ENCODE measurements around the gene PCTP.

Gene PCTP

DNA sequence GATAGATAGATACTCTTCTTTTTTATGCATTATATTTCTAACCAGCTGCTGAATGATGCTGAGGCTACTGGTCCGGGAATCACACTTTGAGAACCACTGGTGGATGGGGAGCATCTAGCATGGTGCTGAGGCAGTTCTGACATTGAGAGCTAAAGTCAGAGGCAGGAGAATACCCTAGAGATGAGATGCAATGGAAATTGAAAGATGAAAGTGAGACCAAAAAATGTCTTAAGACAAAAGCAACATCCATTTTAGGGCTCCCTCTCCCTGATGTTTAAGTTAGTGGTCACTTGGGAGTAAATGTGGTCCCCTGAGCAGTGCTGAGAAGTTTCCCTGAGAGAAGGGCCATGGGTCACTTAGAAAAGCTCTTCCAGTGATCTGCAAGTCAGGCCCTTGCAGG lies 6.8 kb downstream of the PCTP start:
- DNase-seq (ENCODE audit: low spot score), result no peak

DNA sequence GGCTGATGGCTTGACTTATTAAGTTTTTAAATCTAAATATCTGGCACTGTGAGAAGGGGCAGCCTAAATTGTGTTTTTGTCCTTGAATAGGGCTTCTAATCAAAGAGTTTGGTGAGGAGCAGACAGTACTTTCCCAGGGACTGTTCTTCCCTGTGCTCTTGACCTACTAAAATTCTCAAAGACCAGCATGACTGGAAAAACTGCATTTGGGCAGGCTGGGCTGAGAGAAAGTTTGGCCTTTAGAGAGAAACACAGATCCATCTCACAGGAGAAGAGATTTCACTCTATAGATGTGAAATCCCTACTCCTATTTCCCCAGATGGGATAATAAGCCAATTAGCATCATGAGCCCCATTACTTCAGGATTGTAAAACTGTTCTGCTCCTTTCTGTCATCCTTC lies 7.3 kb downstream of the PCTP start:
- DNase-seq (ENCODE audit: low spot score), result no peak

- no peak for DNase-seq (ENCODE audit: low spot score)
Measured at GRCh38 chr17:55760643-55761355, 9.9 kb downstream of the PCTP start.

DNA sequence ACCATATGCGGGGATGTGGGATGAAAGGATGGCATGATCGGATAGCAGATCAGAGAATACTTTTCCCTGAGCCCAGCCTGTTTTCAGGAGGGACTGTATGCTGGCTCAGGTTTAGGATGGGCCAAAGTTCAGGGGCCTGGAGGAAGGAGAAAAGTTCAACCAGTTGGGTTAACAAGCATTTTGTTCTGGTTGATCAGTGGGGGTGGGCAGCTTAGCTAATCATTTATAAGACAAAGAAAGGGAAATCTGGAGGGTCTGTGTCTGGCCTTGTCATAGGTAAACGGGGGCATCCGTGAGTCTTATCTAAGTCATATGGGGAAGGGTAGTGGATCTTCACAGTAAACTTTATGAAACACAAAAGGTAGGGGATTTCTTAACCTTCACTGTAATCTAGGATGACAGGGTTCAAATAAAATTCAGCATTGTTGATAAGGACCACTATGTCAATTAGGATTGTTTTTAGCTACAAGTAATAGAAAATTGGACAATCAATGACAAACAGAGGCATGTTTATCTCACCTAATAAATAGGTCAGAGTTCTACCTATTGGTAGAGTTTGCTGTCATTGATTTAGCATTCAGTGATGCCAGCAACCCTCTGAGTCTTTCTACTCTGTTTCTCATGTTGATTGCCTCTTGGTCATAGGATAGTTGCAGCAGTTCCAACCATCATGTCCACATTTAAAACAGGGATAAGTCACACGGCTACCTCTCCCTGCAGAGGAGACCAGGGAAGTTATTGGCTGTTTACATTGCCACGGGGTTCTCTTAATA lies 11.4 kb downstream of the PCTP start:
- no peak for DNase-seq (ENCODE audit: low spot score)

DNA sequence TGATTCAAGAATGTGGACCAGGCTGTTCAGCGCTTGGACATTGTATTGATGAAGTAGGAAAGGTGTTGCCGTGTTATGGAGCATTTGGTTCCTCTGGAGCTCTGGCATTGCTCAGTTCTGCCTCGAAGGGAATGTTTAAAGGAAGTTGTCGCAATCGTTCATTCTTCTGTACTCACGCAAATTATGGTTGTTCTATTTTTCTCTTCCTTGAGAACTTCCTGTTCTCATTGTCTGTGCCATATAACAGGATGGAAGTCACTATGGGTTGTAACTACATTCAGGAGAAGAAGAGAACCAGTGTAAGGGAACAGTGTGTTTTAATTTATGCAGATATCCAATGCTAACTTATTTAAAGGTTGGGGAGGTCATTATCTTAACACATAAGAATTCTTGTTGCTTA lies 13.0 kb downstream of the PCTP start:
- DNase-seq (ENCODE audit: low spot score), result peak; percentile 37

DNA sequence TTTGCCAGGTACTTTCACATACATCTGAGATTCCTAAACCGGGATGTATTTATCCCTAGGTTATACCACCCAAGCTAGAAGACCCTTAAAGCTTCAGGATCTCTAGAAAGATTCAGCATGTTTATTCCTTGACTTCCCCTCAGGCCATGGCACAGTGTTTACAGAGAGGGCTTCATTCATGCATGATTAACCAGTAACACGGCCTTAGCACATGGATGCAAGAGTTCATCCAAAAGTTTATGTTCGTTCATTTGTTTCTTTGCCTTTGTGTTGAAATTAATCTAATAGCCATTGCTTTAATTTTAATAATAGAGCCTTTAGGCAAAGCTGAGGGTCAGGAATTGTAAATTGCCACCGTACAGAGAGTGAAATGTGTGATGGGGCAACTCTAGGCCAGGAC lies 13.8 kb downstream of the PCTP start:
- DNase-seq (ENCODE audit: low spot score), result no peak

DNA sequence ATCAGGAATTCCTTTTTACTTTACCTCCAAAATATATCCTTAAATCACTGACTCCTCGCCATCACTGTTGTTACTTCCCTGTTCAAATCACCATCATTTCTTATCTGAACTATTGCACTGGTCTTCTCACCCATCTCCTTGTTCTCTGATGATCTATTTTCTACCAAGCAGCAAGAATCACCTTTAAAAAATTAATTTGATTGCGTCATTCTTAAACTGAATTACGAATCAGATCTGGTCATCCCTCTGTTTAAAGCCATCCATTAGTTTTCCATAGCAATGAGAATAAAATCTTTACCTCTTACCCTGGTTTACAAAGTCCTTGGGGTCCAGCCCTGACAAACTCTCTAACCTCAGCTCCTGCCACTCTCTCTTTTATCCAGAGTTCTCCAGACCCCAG lies 14.6 kb downstream of the PCTP start:
- DNase-seq (ENCODE audit: low spot score), result no peak

- DNase-seq (ENCODE audit: low spot score), result no peak
Measured at GRCh38 chr17:55768936-55769624, 18.2 kb downstream of the PCTP start.

DNA sequence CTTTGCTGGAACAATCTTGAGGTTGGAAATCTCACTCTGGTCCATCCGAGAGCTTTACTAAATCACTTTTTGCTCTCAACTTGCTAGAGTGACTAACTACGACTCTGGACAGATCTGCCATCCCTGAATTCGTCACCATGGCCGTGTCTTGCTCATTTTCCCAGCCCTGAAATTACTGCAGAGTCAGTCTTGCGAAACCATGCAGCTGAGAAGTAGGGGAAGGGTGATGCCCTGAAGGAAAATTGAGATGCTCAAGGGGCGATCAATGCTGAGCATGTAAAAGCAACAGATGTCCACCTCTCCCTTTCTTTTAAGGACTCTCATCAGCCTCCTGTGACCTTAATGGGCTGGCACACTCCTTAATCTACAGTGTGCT lies 18.8 kb downstream of the PCTP start:
- no peak for DNase-seq (ENCODE audit: low spot score)

GRCh38 chr17:55770196-55770870 lies 19.5 kb downstream of the PCTP start:
- peak; percentile 69 for DNase-seq (ENCODE audit: low spot score)

GRCh38 chr17:55772086-55772485 lies 21.2 kb downstream of the PCTP start:
- DNase-seq (ENCODE audit: low spot score), result no peak

DNA sequence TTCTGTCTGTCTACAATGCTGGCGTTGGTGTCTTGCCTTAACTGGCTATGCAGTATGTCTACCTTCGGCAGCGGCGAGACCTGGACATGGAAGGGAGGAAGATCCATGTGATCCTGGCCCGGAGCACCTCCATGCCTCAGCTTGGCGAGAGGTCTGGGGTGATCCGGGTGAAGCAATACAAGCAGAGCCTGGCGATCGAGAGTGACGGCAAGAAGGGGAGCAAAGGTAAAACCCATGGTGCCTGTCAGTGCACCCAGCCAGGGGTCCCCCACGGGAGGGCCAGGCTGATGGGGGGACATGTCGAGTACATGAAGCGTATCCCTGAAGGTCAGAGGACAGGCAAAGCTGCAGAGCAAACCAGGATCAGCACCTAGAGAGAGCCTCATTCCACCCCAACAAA lies 22.8 kb downstream of the PCTP start:
- no peak for DNase-seq (ENCODE audit: low spot score)

GRCh38 chr17:55774846-55775271 lies 24.0 kb downstream of the PCTP start:
- DNase-seq (ENCODE audit: low spot score), result no peak

- DNase-seq (ENCODE audit: low spot score), result no peak
Measured at GRCh38 chr17:55776271-55776670, 25.4 kb downstream of the PCTP start.

DNA sequence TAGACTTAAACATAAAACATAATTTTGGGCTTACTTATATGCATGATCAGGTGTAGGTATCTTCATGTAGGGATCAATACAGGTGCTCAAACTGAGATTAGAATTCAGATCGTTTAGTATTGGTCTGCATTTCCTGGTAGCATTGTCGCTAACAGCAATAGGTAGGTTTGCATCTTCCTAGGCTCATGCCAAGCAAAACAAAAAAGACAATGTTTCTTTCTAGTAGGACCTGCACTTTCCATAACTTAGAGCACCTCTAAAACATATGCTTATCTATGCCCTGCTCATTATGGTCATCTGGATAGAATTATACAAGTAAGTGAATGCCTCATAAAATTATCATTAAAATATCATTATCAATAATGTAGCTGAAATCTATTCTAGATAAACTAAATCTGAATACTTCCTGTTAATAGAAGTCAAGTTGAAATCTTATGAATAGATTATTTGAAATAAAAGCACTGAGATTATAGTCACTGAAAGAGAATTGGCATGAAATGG lies 26.7 kb downstream of the PCTP start:
- DNase-seq (ENCODE audit: low spot score), result no peak

DNA sequence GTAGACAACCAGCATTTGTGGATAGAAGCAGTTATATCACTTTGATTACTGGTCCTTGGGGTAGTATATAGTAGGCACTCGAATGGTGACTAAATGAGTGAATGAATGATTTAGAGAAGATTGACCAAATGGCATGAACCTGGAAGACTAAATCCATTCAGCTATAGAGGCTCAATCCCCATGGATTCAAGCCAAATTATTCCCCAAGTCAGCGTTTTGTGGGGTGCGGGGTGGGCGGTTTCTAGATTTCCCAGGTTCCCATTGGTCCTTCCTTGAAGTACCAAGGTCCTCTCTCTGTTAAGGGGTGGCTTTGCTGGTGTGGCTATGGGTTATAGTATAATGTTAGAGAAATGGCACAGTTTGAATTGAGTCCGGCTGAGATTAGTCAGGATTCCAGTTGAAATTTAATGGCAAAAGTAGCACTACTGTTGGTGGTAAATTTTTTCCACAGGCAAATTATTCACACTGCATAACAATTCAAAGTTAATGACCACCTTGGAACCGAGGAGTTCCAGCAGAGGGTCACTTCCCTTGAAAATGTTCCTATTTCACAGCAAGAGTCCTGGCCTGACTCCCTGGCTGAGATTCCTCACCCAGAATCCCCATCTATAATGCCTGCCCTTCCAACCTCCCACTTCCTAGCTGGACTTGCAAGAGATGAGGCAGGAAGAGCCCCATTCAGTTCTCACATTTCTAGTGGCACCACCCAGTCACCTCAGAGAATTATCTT lies 27.7 kb downstream of the PCTP start:
- no peak for DNase-seq (ENCODE audit: low spot score)

GRCh38 chr17:55783684-55784245 lies 32.9 kb downstream of the PCTP start:
- DNase-seq (ENCODE audit: low spot score), result peak; percentile 77

GRCh38 chr17:55784666-55785065 lies 33.8 kb downstream of the PCTP start:
- DNase-seq (ENCODE audit: low spot score), result no peak

DNA sequence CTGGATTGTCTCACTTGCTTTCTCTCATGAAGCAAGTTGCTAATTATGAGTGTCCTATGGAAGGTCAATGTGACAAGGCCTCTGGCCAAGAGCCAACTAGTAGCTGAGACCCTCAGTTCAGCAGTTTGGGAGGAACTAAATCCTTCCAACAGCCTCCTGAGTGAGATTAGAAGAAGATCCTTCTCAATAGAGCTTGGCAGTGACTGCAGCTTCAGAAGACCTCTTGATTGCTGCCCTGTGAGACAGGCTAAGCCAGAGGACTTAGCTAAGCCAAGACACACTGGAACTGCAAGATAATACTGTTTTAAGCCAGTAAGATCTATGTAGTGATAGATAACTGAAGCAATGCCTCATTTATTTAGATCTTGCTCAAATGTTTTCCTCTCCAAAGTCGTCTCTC lies 34.3 kb downstream of the PCTP start:
- DNase-seq (ENCODE audit: low spot score), result no peak

DNA sequence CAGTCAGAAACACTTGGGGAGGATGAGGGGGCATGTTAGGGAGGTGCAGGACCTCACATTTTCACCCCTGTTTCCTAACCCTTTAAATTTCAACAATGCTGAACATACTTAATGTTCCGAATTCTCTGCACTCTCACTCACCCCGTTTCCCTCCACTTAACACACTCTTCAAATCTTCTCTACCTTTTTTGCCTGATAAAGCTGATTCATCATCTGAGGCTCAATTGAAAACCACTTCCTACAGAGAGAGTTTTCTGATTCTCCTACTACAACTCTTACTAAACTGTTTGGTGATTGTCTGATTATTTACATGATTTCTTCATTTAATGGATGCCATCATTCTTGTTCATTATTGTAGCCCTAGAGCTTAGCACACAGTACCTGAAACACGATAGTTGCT lies 42.4 kb downstream of the PCTP start:
- no peak for DNase-seq (ENCODE audit: low spot score)

- no peak for DNase-seq (ENCODE audit: low spot score)
Measured at GRCh38 chr17:55794725-55795482, 44.1 kb downstream of the PCTP start.

Measured in kidney capillary endothelial cell (primary cell).